GM18499 (cell line): ENCODE measurements around the gene MXD3.
"Not testable (repeated sequence)": the region's sequence is repeated elsewhere in the genome, so short reads cannot be mapped to it uniquely, and the experiment has no call there.

Experiments
- ATAC-seq: cut with Tn5 transposase; IDR thresholded peaks from one replicate; pipeline ENCODE4 v1.9.1; 2021; ENCODE audit warnings: moderate number of reproducible peaks; ENCODE audit not compliant: insufficient read depth, unreplicated experiment

The MXD3 gene

GRCh38 chr5:177311723-177312648, at the start of gene MXD3:
Gene MXD3 (minus strand): TSS chr5:177311898. CDS start chr5:177311830, 68 bp downstream.
- ATAC-seq: peak; percentile 40

GRCh38 chr5:177360740-177361139, 49.0 kb upstream of the MXD3 start:
- not testable (repeated sequence) for ATAC-seq

- ATAC-seq: no peak
Measured at GRCh38 chr5:177359860-177360259, 48.2 kb upstream of the MXD3 start.

GRCh38 chr5:177359451-177359851, 47.8 kb upstream of the MXD3 start:
- no peak for ATAC-seq

- no peak for ATAC-seq
Measured at GRCh38 chr5:177358370-177358819, 46.7 kb upstream of the MXD3 start.

GRCh38 chr5:177357459-177358351, 46.0 kb upstream of the MXD3 start, which contains the start of gene RGS14:
Gene RGS14 (plus strand): TSS chr5:177357924. CDS start chr5:177358025, 101 bp downstream.
- peak; percentile 72 for ATAC-seq

- no peak for ATAC-seq
Measured at GRCh38 chr5:177357146-177357458, 45.4 kb upstream of the MXD3 start.

- no peak for ATAC-seq
Measured at GRCh38 chr5:177356746-177357145, 45.0 kb upstream of the MXD3 start.

- ATAC-seq: no peak
Measured at GRCh38 chr5:177355868-177356168, 44.1 kb upstream of the MXD3 start.

GRCh38 chr5:177355162-177355867, 43.6 kb upstream of the MXD3 start:
- no peak for ATAC-seq

GRCh38 chr5:177354711-177355110, 43.0 kb upstream of the MXD3 start:
- no peak for ATAC-seq

- no peak for ATAC-seq
Measured at GRCh38 chr5:177354256-177354655, 42.6 kb upstream of the MXD3 start.

GRCh38 chr5:177353093-177353492, 41.4 kb upstream of the MXD3 start:
- no peak for ATAC-seq

- peak; percentile 71 for ATAC-seq
Measured at GRCh38 chr5:177351392-177352329, 40.0 kb upstream of the MXD3 start, which contains the start of gene LMAN2. Gene LMAN2 (minus strand): TSS chr5:177351668. CDS start chr5:177351647, 21 bp downstream.

- no peak for ATAC-seq
Measured at GRCh38 chr5:177350776-177351391, 39.2 kb upstream of the MXD3 start.

- ATAC-seq: no peak
Measured at GRCh38 chr5:177349762-177350161, 38.1 kb upstream of the MXD3 start.

- ATAC-seq: no peak
Measured at GRCh38 chr5:177349362-177349647, 37.6 kb upstream of the MXD3 start.

- ATAC-seq: no peak
Measured at GRCh38 chr5:177347699-177348098, 36.0 kb upstream of the MXD3 start.

GRCh38 chr5:177346820-177347219, 35.1 kb upstream of the MXD3 start:
- no peak for ATAC-seq
